GM12878 (cell line): ENCODE measurements around the gene VMO1.

ENCODE experiments used
- CREM ChIP-seq: IDR thresholded peaks from 2 replicates; pipeline ENCODE4 v1.6.1; 2014; ENCODE audit warnings: antibody characterized with exemption, low read depth
- CTCF ChIP-seq, 3 experiments: IDR thresholded peaks in 2 of 3; conservative IDR thresholded peaks in 1 of 3; 2 replicates each; pipeline ENCODE4 v1.5.1; 2011; ENCODE audit warnings: low read depth in 3 of 3, low read length in 3 of 3, mild to moderate bottlenecking in 3 of 3, control low read depth in 2 of 3, moderate library complexity in 2 of 3, inconsistent platforms in 1 of 3, mixed read lengths in 1 of 3; ENCODE audit not compliant: control insufficient read depth in 2 of 3, insufficient read depth in 1 of 3; ENCODE audit errors: extremely low read depth in 1 of 3
- EED ChIP-seq: sonication (generic); IDR thresholded peaks from 2 replicates; pipeline ENCODE4 v1.6.1; 2016; ENCODE audit warnings: antibody characterized with exemption, low read depth
- FOXM1 ChIP-seq: IDR thresholded peaks from 2 replicates; pipeline ENCODE4 v1.6.1; 2012; ENCODE audit warnings: low read depth, mild to moderate bottlenecking, inconsistent platforms, low read length, moderate library complexity
- MAX ChIP-seq: IDR thresholded peaks from 2 replicates; pipeline ENCODE4 v1.6.1; 2012; ENCODE audit warnings: low read depth, low read length, improper control_type of control experiment
- MTA3 ChIP-seq: IDR thresholded peaks from 2 replicates; pipeline ENCODE4 v1.6.1; 2012; ENCODE audit warnings: low read length, inconsistent platforms, borderline replicate concordance
- NFYB ChIP-seq: IDR thresholded peaks from 2 replicates; pipeline ENCODE4 v1.6.1; 2011; ENCODE audit warnings: low read depth, mild to moderate bottlenecking, low read length, improper control_type of control experiment, moderate library complexity; ENCODE audit not compliant: insufficient read depth
- PAX5 ChIP-seq: IDR thresholded peaks from 2 replicates; pipeline ENCODE4 v1.6.1; 2011; ENCODE audit warnings: low read depth, low read length, borderline replicate concordance
- POLR2AphosphoS5 ChIP-seq: IDR thresholded peaks from 2 replicates; pipeline ENCODE4 v1.6.1; 2011; ENCODE audit warnings: mild to moderate bottlenecking, low read length, inconsistent platforms
- RAD21 ChIP-seq: IDR thresholded peaks from 2 replicates; pipeline ENCODE4 v1.6.1; 2011; ENCODE audit warnings: mild to moderate bottlenecking, low read depth, low read length, moderate library complexity; ENCODE audit not compliant: insufficient read depth
- RFX5 ChIP-seq: IDR thresholded peaks from 2 replicates; pipeline ENCODE4 v1.6.1; 2011; ENCODE audit warnings: low read depth, low read length, improper control_type of control experiment
- SIN3A ChIP-seq: IDR thresholded peaks from 2 replicates; pipeline ENCODE4 v1.6.1; 2012; ENCODE audit warnings: low read depth, low read length, improper control_type of control experiment
- SREBF1 ChIP-seq: IDR thresholded peaks from 2 replicates; pipeline ENCODE4 v1.6.1; 2012; ENCODE audit warnings: mild to moderate bottlenecking, low read length
- ZSCAN29 ChIP-seq: fragments of 450-650 bp; IDR thresholded peaks from 2 replicates; pipeline ENCODE4 v1.6.1; 2017; ENCODE audit warnings: mild to moderate bottlenecking, moderate library complexity

- TF ChIP-seq POLR2AphosphoS5 (no peak), CTCF (IDR thresholded peaks at IDR 0.05 in 2 of 3, conservative IDR thresholded peaks at IDR 0.05 in 1 of 3; ENCODE audit: control insufficient read depth in 2 of 3, extremely low read depth in 1 of 3, insufficient read depth in 1 of 3, low read depth in 3 of 3, low read length in 3 of 3) (peak in 2 of 3 experiments; percentile 13 to 25; a peak in 2 of 6 replicates), NFYB (no peak), CREM (no peak), RFX5 (no peak), EED (no peak), SREBF1 (no peak), RAD21 (no peak), SIN3A (no peak), MTA3 (no peak), MAX (no peak), PAX5 (no peak), ZSCAN29 (no peak), FOXM1 (no peak)
Measured at GRCh38 chr17:4815043-4815675, 29.0 kb upstream of the VMO1 start.
